ENCODE measurements around the gene ZFAND3. TPM values are rescaled to one million over a fixed set of nuclear protein-coding genes. Genes with fewer than 3 reads are reported as not detected.

The ZFAND3 gene
- total and polyA plus RNA-seq, 2 of the 4 experiments (the other 2 are of a cell fraction) = 10.9 to 26.7 TPM

DNA sequence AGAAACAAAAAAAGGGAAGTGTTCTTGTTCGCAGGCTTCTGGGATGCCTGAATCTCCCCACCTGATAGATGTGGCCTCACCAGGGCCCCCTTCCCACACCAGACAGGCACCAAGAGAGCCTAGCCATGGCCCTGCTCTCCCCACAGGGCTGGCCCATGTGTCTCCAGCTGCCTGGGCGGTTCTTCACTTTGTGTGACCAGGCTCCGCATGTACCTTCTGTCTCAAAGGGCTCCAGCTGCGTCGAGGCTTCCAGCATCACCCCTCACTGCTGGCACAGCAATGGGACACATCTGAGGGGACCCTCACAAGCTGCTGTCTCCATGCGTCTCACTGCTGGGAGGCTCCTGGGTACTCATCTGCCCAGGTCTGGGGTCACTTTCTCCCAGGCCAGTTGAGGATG is 362.9 kb downstream of the ZFAND3 start:
- no peak overlapping the region for H2AFZ ChIP-seq (replicated peaks; ENCODE audit: low read length, poor library complexity)
- no peak overlapping the region for H2BK5ac ChIP-seq (ENCODE audit: low read depth, low read length, poor library complexity, severe bottlenecking)
- no peak for ATAC-seq (ENCODE audit: low read depth)
- H2AK9ac ChIP-seq (replicated peaks; ENCODE audit: low read depth, low read length, poor library complexity) = no peak overlapping the region
- H3K4ac ChIP-seq (ENCODE audit: low read depth, low read length) = no peak overlapping the region
- no peak overlapping the region for H4K5ac ChIP-seq (ENCODE audit: low read depth, low read length)
- H3K56ac ChIP-seq (ENCODE audit: extremely low read depth, insufficient read depth, low read length) = no peak overlapping the region
- H2AK5ac ChIP-seq (ENCODE audit: low read depth, low read length) = no peak overlapping the region
- dilution Hi-C loops (cut with HindIII; ENCODE audit: low sequenced_read_pairs, unreplicated experiment) = no loop called here
- H4K20me1 ChIP-seq (ENCODE audit: insufficient read depth, low read length) = no peaks in the 10 kb centered on the region; the same call in 1 of the 2 replicates
- H3K9me1 ChIP-seq (ENCODE audit: insufficient read depth, low read length) = peaks cover 7% of the 10 kb centered on the region
- TF ChIP-seq NFE2L2 (IDR thresholded peaks at IDR 0.05; ENCODE audit: low read depth, low read length) (no peak), BHLHE40 (IDR thresholded peaks at IDR 0.05; ENCODE audit: low read depth, low read length) (no peak), CEBPB (IDR thresholded peaks at IDR 0.05; ENCODE audit: low read depth, low read length) (no peak), RFX5 (IDR thresholded peaks at IDR 0.05; ENCODE audit: low read depth, low read length) (no peak), SMC3 (IDR thresholded peaks at IDR 0.05; ENCODE audit: low read depth, low read length) (no peak), CHD1 (IDR thresholded peaks at IDR 0.05; ENCODE audit: low read depth, low read length) (no peak), MAZ (IDR thresholded peaks at IDR 0.05; ENCODE audit: borderline replicate concordance, low read depth, low read length) (no peak), MXI1 (IDR thresholded peaks at IDR 0.05; ENCODE audit: borderline replicate concordance, low read depth, low read length) (no peak), FOS (IDR thresholded peaks at IDR 0.05; ENCODE audit: low read depth, low read length) (no peak), POLR2A (IDR thresholded peaks at IDR 0.05; ENCODE audit: low read depth, low read length) (no peak), MAFK (IDR thresholded peaks at IDR 0.05; ENCODE audit: low read depth, low read length) (no peak)
- WGBS, 2 experiments (ENCODE audit: extremely low coverage in 2 of 2, insufficient read length in 1 of 2) = 100% methylated on average over 4 of the region's 6 CpGs; no CpG with 5 or more reads in 1 of the 2 experiments
- H3K9me3 ChIP-seq (ENCODE audit: control insufficient read depth, insufficient read depth, low read length) = no peaks in the 10 kb centered on the region
- no peak overlapping the region for H4K91ac ChIP-seq (ENCODE audit: insufficient read depth, low read depth, low read length)
- H2BK120ac ChIP-seq (ENCODE audit: low read depth, low read length) = no peak overlapping the region
- H2BK15ac ChIP-seq (ENCODE audit: low read depth, low read length) = no peak overlapping the region
- no peak overlapping the region for H3K18ac ChIP-seq (ENCODE audit: low read depth, low read length)
- H3K27ac ChIP-seq (ENCODE audit: insufficient read depth, low read length) = no peak overlapping the region
- intact Hi-C loops (cut with micrococcal nuclease) = no loop called here
- no peaks in the 10 kb centered on the region for H3K4me1 ChIP-seq (ENCODE audit: control insufficient read depth, insufficient read depth, low read length)
- H3K4me3 ChIP-seq (ENCODE audit: insufficient read depth, low read depth, low read length) = no peak overlapping the region
- H3K79me1 ChIP-seq (ENCODE audit: low read depth in 1 of 2, low read length in 2 of 2) = no peaks in the 10 kb centered on the region; a peak in 1 of 4 replicates
- H3K36me3 ChIP-seq (ENCODE audit: control insufficient read depth, insufficient read depth, low read length) = peaks cover 2% of the 10 kb centered on the region; the same call in 1 of the 2 replicates
- DNase-seq = no peak
- H4K8ac ChIP-seq (ENCODE audit: low read depth in 2 of 2, low read length in 2 of 2) = no peak overlapping the region
- in situ Hi-C loops (cut with MboI; ENCODE audit: low sequenced_read_pairs) = no loop called here
- CTCF ChIA-PET = no interaction called here
- BruUV-seq (replicated peaks) = no TSS peak
- H3K27me3 ChIP-seq (ENCODE audit: control insufficient read depth, insufficient read depth, low read length) = no peaks in the 10 kb centered on the region
- H3K23ac ChIP-seq (ENCODE audit: low read depth, low read length) = no peak overlapping the region
- H3K14ac ChIP-seq (replicated peaks; ENCODE audit: low read depth, low read length) = no peak overlapping the region
- H3K4me2 ChIP-seq (ENCODE audit: low read depth, low read length) = no peak overlapping the region
- H3K9ac ChIP-seq (ENCODE audit: low read depth, low read length) = no peak overlapping the region
- POLR2A ChIA-PET (ENCODE audit: unreplicated experiment) = no interaction called here
- no peak overlapping the region for H2BK20ac ChIP-seq (ENCODE audit: low read depth, low read length)

Data from IMR-90 (cell line).